HepG2 (cell line): ENCODE data around the gene AURKA. TPM values are rescaled to one million over a fixed set of nuclear protein-coding genes. Genes with fewer than 3 reads are reported as not detected.
A peak's percentile ranks its signal among the peaks of the same experiment; 100 is the strongest.

ENCODE experiments used
- ARHGAP35 ChIP-seq: sonication (generic); formaldehyde crosslinking; IDR thresholded peaks from 2 replicates; pipeline ENCODE4 v1.9.0; 2022; ENCODE audit warnings: mild to moderate bottlenecking, inconsistent platforms, moderate library complexity, missing genetic modification reagents, borderline replicate concordance
- FOXA1 ChIP-seq, 2 experiments: fragments of 450-650 bp in 1 of 2; sonication (generic) in 1 of 2; formaldehyde crosslinking in 1 of 2; IDR thresholded peaks; 2 replicates each; pipeline versions ENCODE4 v1.4.0 to v1.6.1; 2016 to 2020; ENCODE audit warnings: missing genetic modification reagents in 1 of 2
- HDAC6 ChIP-seq: fragments of 200-600 bp; sonication (generic); IDR thresholded peaks from 2 replicates; pipeline ENCODE4 v1.7.0; 2017; ENCODE audit warnings: mild to moderate bottlenecking, antibody characterized with exemption, low read length, low read depth
- HNF4A ChIP-seq: sonication (generic); formaldehyde crosslinking; IDR thresholded peaks from 2 replicates; pipeline ENCODE4 v1.4.0; 2020; ENCODE audit warnings: missing genetic modification reagents
- HOXD1 ChIP-seq: sonication (generic); formaldehyde crosslinking; IDR thresholded peaks from 2 replicates; pipeline ENCODE4 v1.5.0; 2020; ENCODE audit warnings: missing genetic modification reagents
- IRF2 ChIP-seq: IDR thresholded peaks from 2 replicates; pipeline ENCODE4 v1.6.1; 2018; ENCODE audit warnings: missing genetic modification reagents, missing compliant biosample characterization
- IRX3 ChIP-seq: sonication (generic); formaldehyde crosslinking; IDR thresholded peaks from 2 replicates; pipeline ENCODE4 v1.8.1; 2023; ENCODE audit warnings: mild to moderate bottlenecking, low read depth, missing genetic modification reagents, borderline replicate concordance
- KMT2B ChIP-seq: IDR thresholded peaks from 2 replicates; pipeline ENCODE4 v1.6.1; 2016; ENCODE audit warnings: missing genetic modification reagents, missing compliant biosample characterization
- MAFG ChIP-seq: sonication (generic); formaldehyde crosslinking; IDR thresholded peaks from 2 replicates; pipeline ENCODE4 v1.5.1; 2020; ENCODE audit warnings: mild to moderate bottlenecking, missing genetic modification reagents
- MIXL1 ChIP-seq: IDR thresholded peaks from 2 replicates; pipeline ENCODE4 v1.6.1; 2016
- NCOA1 ChIP-seq: sonication (generic); formaldehyde crosslinking; IDR thresholded peaks from 2 replicates; pipeline ENCODE4 v1.9.0; 2021; ENCODE audit warnings: missing genetic modification reagents
- NCOA2 ChIP-seq: sonication (generic); formaldehyde crosslinking; IDR thresholded peaks from 2 replicates; pipeline ENCODE4 v1.8.0; 2022; ENCODE audit warnings: inconsistent platforms
- NR2F6 ChIP-seq, 2 experiments: IDR thresholded peaks; 2 replicates each; pipeline ENCODE4 v1.6.1; 2016; ENCODE audit warnings: antibody characterized with exemption in 1 of 2, mild to moderate bottlenecking in 1 of 2
- NR3C1 ChIP-seq: sonication (generic); formaldehyde crosslinking; IDR thresholded peaks from 2 replicates; pipeline ENCODE4 v1.4.0; 2020; ENCODE audit warnings: missing genetic modification reagents
- SKIL ChIP-seq: sonication (generic); formaldehyde crosslinking; IDR thresholded peaks from 2 replicates; pipeline ENCODE4 v1.8.0; 2022; ENCODE audit warnings: missing genetic modification reagents, mild to moderate bottlenecking, moderate library complexity, borderline replicate concordance
- SNAPC2 ChIP-seq: sonication (generic); formaldehyde crosslinking; IDR thresholded peaks from 2 replicates; pipeline ENCODE4 v1.8.1; 2022; ENCODE audit warnings: mild to moderate bottlenecking, missing genetic modification reagents
- ZFX ChIP-seq: sonication (generic); formaldehyde crosslinking; IDR thresholded peaks from 2 replicates; pipeline ENCODE4 v1.4.0; 2020; ENCODE audit warnings: mild to moderate bottlenecking, low read depth, missing genetic modification reagents, moderate library complexity
- ZFYVE20 ChIP-seq: sonication (generic); formaldehyde crosslinking; IDR thresholded peaks from 2 replicates; pipeline ENCODE4 v1.8.0; 2023; ENCODE audit warnings: low read depth, mild to moderate bottlenecking, moderate library complexity, missing genetic modification reagents, borderline replicate concordance
- ZKSCAN1 ChIP-seq: fragments of 150-350 bp; IDR thresholded peaks from 2 replicates; pipeline ENCODE4 v1.6.1; 2014; ENCODE audit warnings: low read length
- ZNF17 ChIP-seq: sonication (generic); formaldehyde crosslinking; IDR thresholded peaks from 2 replicates; pipeline ENCODE4 v1.5.0; 2020; ENCODE audit warnings: mild to moderate bottlenecking, missing genetic modification reagents
- ZNF253 ChIP-seq: sonication (generic); formaldehyde crosslinking; IDR thresholded peaks from 2 replicates; pipeline ENCODE4 v1.8.0; 2022; ENCODE audit warnings: mild to moderate bottlenecking, missing genetic modification reagents, borderline replicate concordance
- ZNF343 ChIP-seq: sonication (generic); formaldehyde crosslinking; IDR thresholded peaks from 2 replicates; pipeline ENCODE4 v1.4.0; 2020; ENCODE audit warnings: mild to moderate bottlenecking, missing genetic modification reagents
- ZNF605 ChIP-seq: sonication (generic); formaldehyde crosslinking; IDR thresholded peaks from 2 replicates; pipeline ENCODE4 v1.8.0; 2022; ENCODE audit warnings: mild to moderate bottlenecking, missing genetic modification reagents
- ZSCAN9 ChIP-seq: IDR thresholded peaks from 2 replicates; pipeline ENCODE4 v1.6.1; 2016; ENCODE audit warnings: borderline replicate concordance
- polyA plus RNA-seq, 8 experiments: library from polyadenylated mRNA; depleted of rRNA in 3 of 8; stranded (reverse) in 7 of 8; unstranded in 1 of 8; fragments of >200 nt; fragmentation: Illumina TruSeq in 4 of 8; extraction: Trizol in 4 of 8; gene quantifications; 2 replicates each; pipeline versions ENCODE4 v1.2.1 to v1.2.3, GENCODE V29; 2011 to 2016; ENCODE audit warnings: low read depth in 4 of 8, missing spikeins in 1 of 8, mixed read lengths in 1 of 8; ENCODE audit not compliant: insufficient read depth in 1 of 8
- total RNA-seq, 5 experiments: library from RNA; depleted of rRNA; stranded (reverse); fragments of >200 nt; fragmentation: Illumina TruSeq; extraction: Trizol; gene quantifications; 2 replicates each; pipeline ENCODE4 v1.2.3, GENCODE V29; 2016; ENCODE audit warnings: low read depth in 1 of 5
- TF ChIP-seq, protein P1 (sequence below): sonication (generic); formaldehyde crosslinking; IDR thresholded peaks from 2 replicates; pipeline ENCODE4 v1.5.0; 2020; ENCODE audit warnings: missing genetic modification reagents, mild to moderate bottlenecking, borderline replicate concordance
- TF ChIP-seq, protein P2 (sequence below): sonication (generic); formaldehyde crosslinking; conservative IDR thresholded peaks from 2 replicates; pipeline ENCODE4 v1.8.0; 2022; ENCODE audit warnings: low read depth, missing genetic modification reagents

Gene AURKA
- total and polyA plus RNA-seq, 2 of the 13 experiments (the other 11 are each of a cell fraction or from before 2014, with no cell fraction given) = 96.4 to 224 TPM

DNA sequence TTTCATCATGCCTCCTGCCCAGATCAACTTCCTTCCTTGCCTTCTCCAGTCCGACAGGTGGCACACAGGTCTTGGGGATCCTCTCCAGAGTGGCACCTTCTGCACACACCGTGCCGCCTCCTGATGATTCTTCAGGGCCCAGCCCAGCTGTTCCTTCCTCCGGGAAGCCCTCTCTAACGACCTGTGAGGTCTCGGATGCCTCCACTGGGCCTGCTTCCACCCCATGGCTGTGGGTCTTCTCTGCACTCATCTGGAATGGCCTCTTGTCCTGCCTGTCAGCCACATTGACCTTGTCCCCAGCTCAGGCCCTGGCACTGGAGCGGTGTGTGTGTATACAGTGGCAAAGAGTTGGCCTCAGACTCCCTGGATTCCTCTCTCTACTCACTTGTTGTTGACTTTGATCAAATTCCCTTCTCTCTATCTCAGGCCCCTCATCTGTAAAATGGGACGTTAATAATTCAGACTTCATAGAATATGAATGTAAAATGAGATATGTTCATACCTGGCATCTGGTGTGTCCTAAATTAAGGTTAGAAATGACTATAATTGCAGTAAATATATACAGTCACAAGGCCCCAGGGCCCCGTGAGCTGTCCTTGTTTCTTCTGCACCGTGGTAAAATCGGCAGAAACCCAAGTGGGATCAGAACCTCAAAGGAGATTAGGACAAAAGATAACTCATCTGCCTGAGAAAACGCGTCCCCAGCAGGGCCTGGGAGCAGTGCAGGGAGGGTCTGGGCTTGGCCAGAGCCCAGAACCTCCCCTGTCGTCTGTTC lies 31.7 kb downstream of the AURKA start (continued):
- TF ChIP-seq ZFX (CRISPR knock-in tag) (peak; percentile 91), SKIL (CRISPR knock-in tag) (0 out of 2 replicates have a peak, but pooled peaks have one; percentile 33), HOXD1 (CRISPR knock-in tag) (no peak), IRX3 (CRISPR knock-in tag) (no peak), NR2F6 (IDR thresholded peaks at IDR 0.05) (no peak; the same call in 1 of the 2 replicates), NR2F6 (CRISPR knock-in tag; IDR thresholded peaks at IDR 0.05) (peak; percentile 48; the same call in 1 of the 2 replicates), NR3C1 (CRISPR knock-in tag) (no peak), ZNF253 (CRISPR knock-in tag) (no peak), HDAC6 (no peak), IRF2 (CRISPR knock-in tag) (0 out of 2 replicates have a peak, but pooled peaks have one; percentile 20), MAFG (CRISPR knock-in tag) (no peak), NCOA1 (0 out of 2 replicates have a peak, but pooled peaks have one; percentile 38), ARHGAP35 (peak; percentile 30; the same call in 1 of the 2 replicates), MIXL1 (CRISPR knock-in tag) (peak; percentile 58), ZSCAN9 (CRISPR knock-in tag) (0 out of 2 replicates have a peak, but pooled peaks have one; percentile 35), KMT2B (CRISPR knock-in tag) (no peak), ZKSCAN1 (0 out of 2 replicates have a peak, but pooled peaks have one; percentile 41), ZNF343 (CRISPR knock-in tag) (0 out of 2 replicates have a peak, but pooled peaks have one; percentile 31), FOXA1 (IDR thresholded peaks at IDR 0.05) (0 out of 2 replicates have a peak, but pooled peaks have one; percentile 26), FOXA1 (CRISPR knock-in tag; IDR thresholded peaks at IDR 0.05) (peak; percentile 91), NCOA2 (CRISPR knock-in tag) (peak; percentile 54), ZNF605 (CRISPR knock-in tag) (0 out of 2 replicates have a peak, but pooled peaks have one; percentile 23), ZNF17 (no peak), SNAPC2 (CRISPR knock-in tag) (no peak), HNF4A (peak; percentile 79), ZFYVE20 (CRISPR knock-in tag) (no peak)
- TF ChIP-seq, protein P1, sequence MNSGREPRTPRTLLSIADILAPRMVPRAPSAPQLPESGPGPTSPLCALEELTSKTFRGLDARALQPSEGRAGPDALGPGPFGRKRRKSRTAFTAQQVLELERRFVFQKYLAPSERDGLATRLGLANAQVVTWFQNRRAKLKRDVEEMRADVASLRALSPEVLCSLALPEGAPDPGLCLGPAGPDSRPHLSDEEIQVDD = no peak
- TF ChIP-seq, protein P2, sequence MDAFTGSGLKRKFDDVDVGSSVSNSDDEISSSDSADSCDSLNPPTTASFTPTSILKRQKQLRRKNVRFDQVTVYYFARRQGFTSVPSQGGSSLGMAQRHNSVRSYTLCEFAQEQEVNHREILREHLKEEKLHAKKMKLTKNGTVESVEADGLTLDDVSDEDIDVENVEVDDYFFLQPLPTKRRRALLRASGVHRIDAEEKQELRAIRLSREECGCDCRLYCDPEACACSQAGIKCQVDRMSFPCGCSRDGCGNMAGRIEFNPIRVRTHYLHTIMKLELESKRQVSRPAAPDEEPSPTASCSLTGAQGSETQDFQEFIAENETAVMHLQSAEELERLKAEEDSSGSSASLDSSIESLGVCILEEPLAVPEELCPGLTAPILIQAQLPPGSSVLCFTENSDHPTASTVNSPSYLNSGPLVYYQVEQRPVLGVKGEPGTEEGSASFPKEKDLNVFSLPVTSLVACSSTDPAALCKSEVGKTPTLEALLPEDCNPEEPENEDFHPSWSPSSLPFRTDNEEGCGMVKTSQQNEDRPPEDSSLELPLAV (CRISPR knock-in tag) = no peak
